Ascending aorta (tissue), 2 donors: ENCODE measurements around the gene DMD. TPM values are rescaled to one million over a fixed set of nuclear protein-coding genes. Genes with fewer than 3 reads are reported as not detected.

Source experiments
- DNase-seq, 2 donors: peaks; one replicate each; pipeline ENCODE4 v3.0.0-alpha.2; 2019; ENCODE audit warnings: low spot score in 2 of 2
- H3K27ac ChIP-seq, 2 donors: fragments of 200-600 bp; sonication (generic); one replicate each; pipeline ENCODE4 v1.5.1; 2016 to 2017; ENCODE audit warnings: mild to moderate bottlenecking in 1 of 2
- H3K27me3 ChIP-seq: fragments of 200-600 bp; sonication (generic); one replicate; pipeline ENCODE4 v1.5.1; 2017
- H3K36me3 ChIP-seq, 2 donors: fragments of 200-600 bp; sonication (generic); one replicate each; pipeline ENCODE4 v1.5.1; 2016
- H3K4me1 ChIP-seq, 2 donors: fragments of 200-600 bp; sonication (generic); one replicate each; pipeline ENCODE4 v1.5.1; 2016 to 2017; ENCODE audit warnings: mild to moderate bottlenecking in 1 of 2
- H3K4me3 ChIP-seq, 2 donors: fragments of 200-600 bp; sonication (generic); one replicate each; pipeline ENCODE4 v1.5.1; 2016 to 2017; ENCODE audit warnings: mild to moderate bottlenecking in 1 of 2
- H3K9me3 ChIP-seq, 2 donors: fragments of 200-600 bp; sonication (generic); one replicate each; pipeline ENCODE4 v1.5.1; 2016
- intact Hi-C: fragments of 100-400 bp; cut with DNase I; formaldehyde crosslinking; loops from one replicate; pipeline ENCODE4 v1.15.1; 2023
- total RNA-seq: library from RNA; depleted of rRNA; stranded (reverse); fragments of >200 nt; gene quantifications from one replicate; pipeline ENCODE4 v1.1.0, GENCODE V29; 2016
- TF ChIP-seq, protein P1 (sequence below), 3 experiments: fragments of 200-600 bp in 2 of 3; fragments of 450-650 bp in 1 of 3; sonication (generic) in 2 of 3; IDR thresholded peaks; one replicate each; pipeline ENCODE4 v1.5.1; 2016 to 2019; ENCODE audit warnings: antibody characterized with exemption in 3 of 3, mild to moderate bottlenecking in 1 of 3, moderate library complexity in 1 of 3

Gene DMD
- total RNA-seq, 1 donor from 2014 or later, result 40.0 TPM

DNA sequence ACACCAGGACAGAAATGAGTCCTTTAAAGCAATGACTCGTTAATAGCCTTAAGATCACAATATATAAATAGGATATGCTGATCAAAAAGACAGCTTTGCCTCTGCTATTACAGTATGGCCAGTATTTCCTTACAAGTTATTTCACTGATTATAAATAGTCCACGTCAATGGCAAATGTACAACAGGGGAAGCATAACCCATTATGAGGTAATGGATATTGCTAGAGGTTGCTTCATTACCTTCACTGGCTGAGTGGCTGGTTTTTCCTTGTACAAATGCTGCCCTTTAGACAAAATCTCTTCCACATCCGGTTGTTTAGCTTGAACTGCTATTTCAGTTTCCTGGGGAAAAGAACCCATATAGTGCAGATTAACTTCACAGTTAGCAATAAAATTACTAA, 1374.9 kb downstream of the DMD start:
- TF ChIP-seq, protein P1, sequence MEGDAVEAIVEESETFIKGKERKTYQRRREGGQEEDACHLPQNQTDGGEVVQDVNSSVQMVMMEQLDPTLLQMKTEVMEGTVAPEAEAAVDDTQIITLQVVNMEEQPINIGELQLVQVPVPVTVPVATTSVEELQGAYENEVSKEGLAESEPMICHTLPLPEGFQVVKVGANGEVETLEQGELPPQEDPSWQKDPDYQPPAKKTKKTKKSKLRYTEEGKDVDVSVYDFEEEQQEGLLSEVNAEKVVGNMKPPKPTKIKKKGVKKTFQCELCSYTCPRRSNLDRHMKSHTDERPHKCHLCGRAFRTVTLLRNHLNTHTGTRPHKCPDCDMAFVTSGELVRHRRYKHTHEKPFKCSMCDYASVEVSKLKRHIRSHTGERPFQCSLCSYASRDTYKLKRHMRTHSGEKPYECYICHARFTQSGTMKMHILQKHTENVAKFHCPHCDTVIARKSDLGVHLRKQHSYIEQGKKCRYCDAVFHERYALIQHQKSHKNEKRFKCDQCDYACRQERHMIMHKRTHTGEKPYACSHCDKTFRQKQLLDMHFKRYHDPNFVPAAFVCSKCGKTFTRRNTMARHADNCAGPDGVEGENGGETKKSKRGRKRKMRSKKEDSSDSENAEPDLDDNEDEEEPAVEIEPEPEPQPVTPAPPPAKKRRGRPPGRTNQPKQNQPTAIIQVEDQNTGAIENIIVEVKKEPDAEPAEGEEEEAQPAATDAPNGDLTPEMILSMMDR (IDR thresholded peaks at IDR 0.05), result no peak
- Histone ChIP-seq H3K36me3 (no peaks in the 10 kb centered on the region), H3K27me3 (no peaks in the 10 kb centered on the region), H3K4me1 (no peaks in the 10 kb centered on the region), H3K27ac (no peak overlapping the region), H3K4me3 (no peak overlapping the region), H3K9me3 (no peaks in the 10 kb centered on the region)
- intact Hi-C loops, result no loop called here
- no peak for DNase-seq

DNA sequence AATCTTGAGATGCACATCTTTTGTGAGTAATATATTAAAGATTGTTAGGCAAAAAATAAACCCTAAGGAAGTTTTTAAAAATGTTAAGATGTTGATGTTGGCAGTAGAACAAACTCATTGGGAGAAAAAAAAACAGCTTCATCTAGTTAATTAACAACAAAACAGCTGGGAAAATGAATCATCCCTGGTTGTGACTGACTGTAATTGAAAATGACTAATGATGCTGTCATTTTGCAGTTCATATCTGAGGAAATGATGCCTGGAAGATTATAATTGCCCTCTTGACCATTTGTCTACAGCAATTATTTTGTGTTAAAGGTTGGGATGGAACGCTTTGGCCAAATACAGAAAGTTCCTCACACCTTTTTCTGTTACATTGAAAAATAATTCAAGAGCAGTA, 1379.1 kb downstream of the DMD start:
- intact Hi-C loops, result no loop called here
- no peak for DNase-seq
- Histone ChIP-seq H3K27ac (no peak overlapping the region), H3K36me3 (no peaks in the 10 kb centered on the region), H3K9me3 (no peaks in the 10 kb centered on the region), H3K27me3 (no peaks in the 10 kb centered on the region), H3K4me1 (no peaks in the 10 kb centered on the region), H3K4me3 (no peak overlapping the region)
- TF ChIP-seq, protein P1 (IDR thresholded peaks at IDR 0.05), result no peak

DNA sequence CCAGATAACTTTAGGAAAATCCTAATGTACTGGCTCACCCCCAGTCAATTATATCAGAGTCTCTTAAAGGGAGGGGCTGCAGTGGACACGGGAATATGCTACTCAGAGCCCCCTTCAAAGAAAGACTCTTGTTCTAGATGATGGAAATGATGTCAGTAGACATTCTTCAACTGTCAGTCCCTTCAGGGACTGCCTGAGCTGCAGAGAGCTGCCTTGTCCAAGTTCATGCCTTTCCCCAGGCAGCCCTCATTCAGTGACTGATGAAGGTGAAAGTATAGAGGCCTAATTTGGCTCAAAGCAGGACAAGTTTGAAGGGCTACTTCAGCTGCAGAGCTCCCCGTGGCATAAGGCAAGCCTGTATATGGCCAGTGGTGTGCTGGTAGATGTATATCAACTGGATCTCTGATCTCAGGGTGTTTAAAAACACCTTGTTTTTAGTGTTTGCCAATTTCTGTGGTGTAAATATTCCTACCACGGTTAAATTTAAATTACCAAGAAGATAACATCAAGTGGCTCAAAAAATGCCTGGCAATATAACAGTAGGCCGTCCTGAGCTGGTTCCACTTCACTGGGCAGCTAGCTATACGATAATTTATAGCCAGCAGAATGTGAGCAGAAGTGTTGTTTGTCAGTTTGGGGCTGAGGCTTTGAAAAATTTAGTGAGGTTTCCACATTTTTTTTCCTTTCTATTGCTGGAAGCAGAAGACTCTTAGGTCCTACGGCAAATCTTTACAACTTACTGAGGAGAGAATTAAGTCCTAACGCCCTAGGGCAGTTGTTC, 1390.7 kb downstream of the DMD start:
- intact Hi-C loops, result no loop called here
- no peak overlapping the region for H3K27ac ChIP-seq
- H3K9me3 ChIP-seq, result peaks cover 0 to 3% of the 10 kb centered on the region in 2 donors

DNA sequence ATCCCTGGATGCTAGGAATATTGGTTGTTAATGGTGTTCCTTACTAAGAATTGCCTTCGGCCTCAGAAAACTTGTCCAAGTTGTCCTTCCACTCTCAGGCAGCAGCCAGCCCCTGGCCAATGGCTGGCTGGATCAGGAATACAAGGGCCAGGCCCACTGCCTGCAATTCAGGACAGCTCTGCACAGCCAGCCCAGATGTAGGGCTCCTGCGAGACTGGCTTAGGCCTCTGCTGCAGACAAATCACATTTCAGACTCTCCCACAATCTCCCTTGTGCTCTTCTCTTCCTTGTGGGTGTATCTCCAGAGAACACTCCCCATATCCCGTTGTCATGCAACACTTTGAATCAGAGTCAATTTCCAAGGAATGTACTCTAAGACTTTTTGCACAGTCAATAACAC, 1391.9 kb downstream of the DMD start:
- Histone ChIP-seq H3K36me3 (no peaks in the 10 kb centered on the region), H3K4me1 (no peaks in the 10 kb centered on the region), H3K9me3 (peaks cover 0 to 3% of the 10 kb centered on the region in 2 donors), H3K27ac (no peak overlapping the region), H3K4me3 (no peak overlapping the region), H3K27me3 (no peaks in the 10 kb centered on the region)
- TF ChIP-seq, protein P1 (IDR thresholded peaks at IDR 0.05), result no peak
- intact Hi-C loops, result no loop called here
- no peak for DNase-seq

More for the DNA sequence above, 1390.7 kb downstream of the DMD start:
- Histone ChIP-seq H3K36me3 (no peaks in the 10 kb centered on the region), H3K27me3 (no peaks in the 10 kb centered on the region), H3K4me3 (no peak overlapping the region), H3K4me1 (no peaks in the 10 kb centered on the region)
- TF ChIP-seq, protein P1 (IDR thresholded peaks at IDR 0.05), result no peak
- no peak for DNase-seq

DNA sequence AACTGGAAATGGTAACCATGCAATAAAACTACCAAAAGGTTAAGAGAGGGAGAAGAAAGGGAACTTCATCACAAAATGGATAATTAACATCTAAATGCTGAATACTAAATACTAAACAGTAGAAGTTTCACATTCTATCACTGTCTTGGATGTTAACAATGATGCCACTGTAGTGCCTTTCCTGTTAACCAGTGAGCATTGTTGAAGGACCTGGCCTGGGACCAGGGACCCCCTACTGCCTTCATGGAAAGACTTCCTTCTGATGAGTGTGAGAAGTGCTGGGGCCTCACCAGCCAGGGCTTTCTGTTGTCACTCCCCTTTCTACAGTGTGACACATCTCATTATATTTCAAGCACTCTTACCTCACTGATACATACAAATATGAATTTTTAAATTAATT, 1400.2 kb downstream of the DMD start:
- DNase-seq, result no peak
- Histone ChIP-seq H3K4me1 (no peaks in the 10 kb centered on the region), H3K4me3 (no peak overlapping the region), H3K27ac (no peak overlapping the region), H3K36me3 (no peaks in the 10 kb centered on the region), H3K9me3 (no peaks in the 10 kb centered on the region), H3K27me3 (no peaks in the 10 kb centered on the region)
- intact Hi-C loops, result no loop called here
- TF ChIP-seq, protein P1 (IDR thresholded peaks at IDR 0.05), result no peak
